SK-N-SH treated with all-trans-retinoic acid at 6 μM for 48 hours (cell line): ENCODE measurements around the gene BCL2L14.

Source experiments
- ARNTL ChIP-seq: fragments of 450-650 bp; formaldehyde crosslinking; IDR thresholded peaks from 2 replicates; pipeline ENCODE4 v1.5.0; 2020; ENCODE audit warnings: low read depth, mild to moderate bottlenecking, moderate library complexity, borderline replicate concordance
- BACH2 ChIP-seq: fragments of 250-450 bp; sonication (Bioruptor Pico); IDR thresholded peaks from 2 replicates; pipeline ENCODE4 v1.9.0; 2021; ENCODE audit warnings: mild to moderate bottlenecking, borderline replicate concordance
- CREB5 ChIP-seq: fragments of 250-450 bp; sonication (Bioruptor Pico); IDR thresholded peaks from 2 replicates; pipeline ENCODE4 v1.5.1; 2020; ENCODE audit warnings: low read depth, mild to moderate bottlenecking, moderate library complexity
- ISL1 ChIP-seq: fragments of 250-450 bp; sonication (Bioruptor Pico); IDR thresholded peaks from 2 replicates; pipeline ENCODE4 v2.1.2; 2022; ENCODE audit warnings: mild to moderate bottlenecking, moderate library complexity
- OSR1 ChIP-seq: fragments of 250-450 bp; sonication (Bioruptor Pico); IDR thresholded peaks from 2 replicates; pipeline ENCODE4 v1.8.0; 2022; ENCODE audit warnings: moderate library complexity, mild to moderate bottlenecking, inconsistent platforms
- RARB ChIP-seq: fragments of 250-450 bp; sonication (Bioruptor Pico); IDR thresholded peaks from 2 replicates; pipeline ENCODE4 v1.8.0; 2021; ENCODE audit warnings: mild to moderate bottlenecking, moderate library complexity
- TCF4 ChIP-seq: fragments of 250-450 bp; sonication (Bioruptor Pico); IDR thresholded peaks from 2 replicates; pipeline ENCODE4 v1.8.0; 2021; ENCODE audit warnings: mild to moderate bottlenecking, moderate library complexity, borderline replicate concordance
- TOX ChIP-seq: fragments of 250-450 bp; sonication (Bioruptor Pico); IDR thresholded peaks from 2 replicates; pipeline ENCODE4 v1.8.0; 2021; ENCODE audit warnings: mild to moderate bottlenecking, moderate library complexity, borderline replicate concordance
- TSHZ2 ChIP-seq: fragments of 250-450 bp; sonication (Bioruptor Pico); IDR thresholded peaks from 2 replicates; pipeline ENCODE4 v1.5.0; 2020; ENCODE audit warnings: mild to moderate bottlenecking, moderate library complexity
- ZC3H10 ChIP-seq: fragments of 250-450 bp; sonication (Bioruptor Pico); IDR thresholded peaks from 2 replicates; pipeline ENCODE4 v1.5.1; 2021; ENCODE audit warnings: mild to moderate bottlenecking, moderate library complexity
- ZFP30 ChIP-seq: fragments of 450-650 bp; formaldehyde crosslinking; IDR thresholded peaks from 2 replicates; pipeline ENCODE4 v1.5.0; 2022; ENCODE audit warnings: mild to moderate bottlenecking, moderate library complexity
- ZNF565 ChIP-seq: fragments of 450-650 bp; formaldehyde crosslinking; conservative IDR thresholded peaks from 2 replicates; pipeline ENCODE4 v1.5.0; 2020; ENCODE audit warnings: low read depth, mild to moderate bottlenecking, moderate library complexity
- TF ChIP-seq, protein P1 (sequence below): fragments of 250-450 bp; sonication (Bioruptor Pico); IDR thresholded peaks from 2 replicates; pipeline ENCODE4 v1.8.0; 2020; ENCODE audit warnings: mild to moderate bottlenecking, moderate library complexity, borderline replicate concordance

DNA sequence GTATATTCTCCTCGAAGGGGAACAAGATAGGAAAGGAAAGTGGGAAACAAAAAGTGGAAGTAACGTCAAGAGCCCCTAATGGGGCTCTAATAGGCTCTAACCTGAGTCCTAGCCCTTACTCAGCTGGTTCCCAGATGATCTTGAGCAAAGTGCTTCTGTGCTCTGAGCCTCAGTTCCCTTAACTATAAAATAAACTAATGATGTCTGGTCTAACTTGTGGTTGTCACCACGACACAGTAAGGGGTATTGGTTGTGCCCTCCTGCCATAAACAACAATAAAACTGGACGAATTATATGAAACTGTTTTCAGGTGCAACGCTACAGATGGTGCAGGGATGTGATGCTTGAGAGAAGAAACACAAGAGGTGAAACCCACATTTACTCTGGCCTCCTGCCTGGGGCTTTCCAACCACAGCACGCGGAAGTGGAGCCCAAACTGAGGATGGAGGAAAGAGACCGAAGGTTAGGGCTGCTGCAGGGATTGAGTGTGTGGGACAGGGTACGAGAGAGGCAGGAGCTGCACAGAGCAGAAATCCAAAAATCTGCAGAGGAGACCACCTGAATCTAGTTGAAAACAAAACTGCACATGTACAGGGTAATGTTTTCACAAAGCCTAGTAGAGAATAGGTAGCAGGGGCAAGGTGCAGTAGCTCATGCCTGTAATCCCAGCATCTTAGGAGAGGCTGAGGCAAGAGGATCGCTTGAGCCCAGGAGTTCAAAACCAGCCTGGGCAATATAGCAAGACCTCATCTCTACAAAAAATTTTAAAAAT, 45.6 kb upstream of the BCL2L14 start:
- TF ChIP-seq ZFP30 (CRISPR knock-in tag): no peak
- no peak for TF ChIP-seq BACH2 (CRISPR knock-in tag)
- TF ChIP-seq ZNF565: no peak
- TF ChIP-seq ISL1 (CRISPR knock-in tag): no peak
- TF ChIP-seq RARB: no peak
- TF ChIP-seq TSHZ2 (CRISPR knock-in tag): no peak
- TF ChIP-seq CREB5: no peak
- TF ChIP-seq, protein P1, sequence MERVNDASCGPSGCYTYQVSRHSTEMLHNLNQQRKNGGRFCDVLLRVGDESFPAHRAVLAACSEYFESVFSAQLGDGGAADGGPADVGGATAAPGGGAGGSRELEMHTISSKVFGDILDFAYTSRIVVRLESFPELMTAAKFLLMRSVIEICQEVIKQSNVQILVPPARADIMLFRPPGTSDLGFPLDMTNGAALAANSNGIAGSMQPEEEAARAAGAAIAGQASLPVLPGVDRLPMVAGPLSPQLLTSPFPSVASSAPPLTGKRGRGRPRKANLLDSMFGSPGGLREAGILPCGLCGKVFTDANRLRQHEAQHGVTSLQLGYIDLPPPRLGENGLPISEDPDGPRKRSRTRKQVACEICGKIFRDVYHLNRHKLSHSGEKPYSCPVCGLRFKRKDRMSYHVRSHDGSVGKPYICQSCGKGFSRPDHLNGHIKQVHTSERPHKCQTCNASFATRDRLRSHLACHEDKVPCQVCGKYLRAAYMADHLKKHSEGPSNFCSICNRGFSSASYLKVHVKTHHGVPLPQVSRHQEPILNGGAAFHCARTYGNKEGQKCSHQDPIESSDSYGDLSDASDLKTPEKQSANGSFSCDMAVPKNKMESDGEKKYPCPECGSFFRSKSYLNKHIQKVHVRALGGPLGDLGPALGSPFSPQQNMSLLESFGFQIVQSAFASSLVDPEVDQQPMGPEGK: no peak
- TF ChIP-seq ZC3H10 (CRISPR knock-in tag): no peak
- TF ChIP-seq TCF4 (CRISPR knock-in tag): no peak
- TF ChIP-seq ARNTL: no peak
- no peak for TF ChIP-seq TOX (CRISPR knock-in tag)
- TF ChIP-seq OSR1 (CRISPR knock-in tag): no peak
